ENCODE results near the gene SHLD1. TPM values are rescaled to one million over a fixed set of nuclear protein-coding genes. Genes with fewer than 3 reads are reported as not detected.
"Not testable (repeated sequence)": the region's sequence is repeated elsewhere in the genome, so short reads cannot be mapped to it uniquely, and the experiment has no call there.

The SHLD1 gene
- total RNA-seq, 1 donor from 2014 or later: 12.5 TPM

GRCh38 chr20:5788385-5788895, 38.2 kb downstream of the SHLD1 start:
- Histone ChIP-seq H3K27ac (ENCODE audit: low read depth, low read length) (no peak overlapping the region), H3K27me3 (ENCODE audit: control insufficient read depth in 3 of 3, insufficient read depth in 3 of 3, low read length in 3 of 3) (no peaks in the 10 kb centered on the region), H3K4me3 (ENCODE audit: low read length in 3 of 3) (no peak overlapping the region), H3K9me3 (ENCODE audit: control insufficient read depth in 3 of 3, low read length in 3 of 3) (no peaks in the 10 kb centered on the region), H3K36me3 (ENCODE audit: control insufficient read depth in 3 of 3, insufficient read depth in 3 of 3, low read length in 3 of 3) (no peaks in the 10 kb centered on the region), H3K9ac (ENCODE audit: low read depth in 1 of 3, low read length in 3 of 3) (peak overlapping the region in 1 of 3 donors; percentile 23), H3K4me1 (ENCODE audit: control insufficient read depth in 3 of 3, insufficient read depth in 3 of 3, low read length in 3 of 3) (peaks cover 7 to 14% (median 11%) of the 10 kb centered on the region in 3 donors)

- H3K4me3 ChIP-seq (ENCODE audit: low read length in 3 of 3): no peak overlapping the region
- no peaks in the 10 kb centered on the region for H3K27me3 ChIP-seq (ENCODE audit: control insufficient read depth in 3 of 3, insufficient read depth in 3 of 3, low read length in 3 of 3)
- H3K4me1 ChIP-seq (ENCODE audit: control insufficient read depth in 3 of 3, insufficient read depth in 3 of 3, low read length in 3 of 3): peaks cover 7 to 14% (median 11%) of the 10 kb centered on the region in 3 donors
- H3K36me3 ChIP-seq (ENCODE audit: control insufficient read depth in 3 of 3, insufficient read depth in 3 of 3, low read length in 3 of 3): no peaks in the 10 kb centered on the region
- no peaks in the 10 kb centered on the region for H3K9me3 ChIP-seq (ENCODE audit: control insufficient read depth in 3 of 3, low read length in 3 of 3)
- no peak overlapping the region for H3K9ac ChIP-seq (ENCODE audit: low read depth in 1 of 3, low read length in 3 of 3)
- H3K27ac ChIP-seq (ENCODE audit: low read depth, low read length): no peak overlapping the region
These were observed 39.6 kb downstream of the SHLD1 start for GRCh38 chr20:5789827-5790226.

DNA sequence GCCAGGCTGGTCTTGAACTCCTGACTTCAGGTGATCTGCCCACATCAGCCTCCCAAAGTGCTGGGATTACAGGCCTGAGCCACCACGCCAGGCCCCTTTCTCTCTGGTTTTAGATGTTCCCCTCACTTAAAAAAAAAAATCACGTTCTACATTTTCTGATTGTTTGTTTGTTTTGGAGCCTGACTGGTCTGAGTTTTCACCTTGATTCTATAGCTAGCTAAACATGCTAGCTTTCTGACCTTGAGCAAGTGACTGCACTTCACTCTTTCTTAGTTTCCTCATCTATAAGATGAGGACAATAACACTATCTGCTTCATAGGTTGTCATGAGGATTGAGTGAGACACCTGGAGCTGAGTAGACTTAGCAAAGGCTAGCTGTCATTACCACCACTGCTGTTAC, 43.7 kb downstream of the SHLD1 start:
- no peaks in the 10 kb centered on the region for H3K36me3 ChIP-seq (ENCODE audit: control insufficient read depth in 3 of 3, insufficient read depth in 3 of 3, low read length in 3 of 3)
- H3K4me3 ChIP-seq (ENCODE audit: low read length in 3 of 3): no peak overlapping the region
- no peaks in the 10 kb centered on the region for H3K9me3 ChIP-seq (ENCODE audit: control insufficient read depth in 3 of 3, low read length in 3 of 3)

GRCh38 chr20:5796331-5797040, 46.3 kb downstream of the SHLD1 start:
- Histone ChIP-seq H3K4me3 (ENCODE audit: low read length in 3 of 3) (no peak overlapping the region), H3K27ac (ENCODE audit: low read depth, low read length) (no peak overlapping the region), H3K36me3 (ENCODE audit: control insufficient read depth in 3 of 3, insufficient read depth in 3 of 3, low read length in 3 of 3) (no peaks in the 10 kb centered on the region), H3K9ac (ENCODE audit: low read depth in 1 of 3, low read length in 3 of 3) (no peak overlapping the region), H3K27me3 (ENCODE audit: control insufficient read depth in 3 of 3, insufficient read depth in 3 of 3, low read length in 3 of 3) (no peaks in the 10 kb centered on the region), H3K9me3 (ENCODE audit: control insufficient read depth in 3 of 3, low read length in 3 of 3) (no peaks in the 10 kb centered on the region), H3K4me1 (ENCODE audit: control insufficient read depth in 3 of 3, insufficient read depth in 3 of 3, low read length in 3 of 3) (no peaks in the 10 kb centered on the region)

More for the DNA sequence above, 43.7 kb downstream of the SHLD1 start:
- H3K27me3 ChIP-seq (ENCODE audit: control insufficient read depth in 3 of 3, insufficient read depth in 3 of 3, low read length in 3 of 3): no peaks in the 10 kb centered on the region
- H3K4me1 ChIP-seq (ENCODE audit: control insufficient read depth in 3 of 3, insufficient read depth in 3 of 3, low read length in 3 of 3): no peaks in the 10 kb centered on the region
- H3K27ac ChIP-seq (ENCODE audit: low read depth, low read length): no peak overlapping the region
- H3K9ac ChIP-seq (ENCODE audit: low read depth in 1 of 3, low read length in 3 of 3): no peak overlapping the region

DNA sequence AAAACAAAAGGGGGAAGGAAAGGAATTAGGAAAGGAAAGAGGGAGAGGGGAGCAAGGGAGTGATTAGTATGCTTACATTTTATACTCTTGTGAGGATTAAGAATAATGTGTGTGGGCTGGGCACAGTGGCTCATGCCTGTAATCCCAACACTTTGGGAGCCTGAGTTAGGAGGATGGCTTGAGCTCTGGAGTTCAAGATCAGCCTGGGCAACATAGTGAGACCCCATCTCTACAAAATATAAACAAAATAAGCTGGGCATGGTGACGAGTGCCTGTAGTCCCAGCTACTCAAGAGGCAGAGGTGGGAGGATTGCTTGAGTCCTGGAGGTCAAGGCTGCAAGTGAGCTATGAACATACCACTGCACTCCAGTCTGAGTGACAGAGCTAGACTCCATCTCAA, 47.0 kb downstream of the SHLD1 start:
- no peaks in the 10 kb centered on the region for H3K36me3 ChIP-seq (ENCODE audit: control insufficient read depth in 3 of 3, insufficient read depth in 3 of 3, low read length in 3 of 3)
- H3K9ac ChIP-seq (ENCODE audit: low read depth in 1 of 3, low read length in 3 of 3): no peak overlapping the region
- H3K9me3 ChIP-seq (ENCODE audit: control insufficient read depth in 3 of 3, low read length in 3 of 3): no peaks in the 10 kb centered on the region
- H3K27ac ChIP-seq (ENCODE audit: low read depth, low read length): no peak overlapping the region
- no peak overlapping the region for H3K4me3 ChIP-seq (ENCODE audit: low read length in 3 of 3)
- no peaks in the 10 kb centered on the region for H3K27me3 ChIP-seq (ENCODE audit: control insufficient read depth in 3 of 3, insufficient read depth in 3 of 3, low read length in 3 of 3)
- H3K4me1 ChIP-seq (ENCODE audit: control insufficient read depth in 3 of 3, insufficient read depth in 3 of 3, low read length in 3 of 3): no peaks in the 10 kb centered on the region

DNA sequence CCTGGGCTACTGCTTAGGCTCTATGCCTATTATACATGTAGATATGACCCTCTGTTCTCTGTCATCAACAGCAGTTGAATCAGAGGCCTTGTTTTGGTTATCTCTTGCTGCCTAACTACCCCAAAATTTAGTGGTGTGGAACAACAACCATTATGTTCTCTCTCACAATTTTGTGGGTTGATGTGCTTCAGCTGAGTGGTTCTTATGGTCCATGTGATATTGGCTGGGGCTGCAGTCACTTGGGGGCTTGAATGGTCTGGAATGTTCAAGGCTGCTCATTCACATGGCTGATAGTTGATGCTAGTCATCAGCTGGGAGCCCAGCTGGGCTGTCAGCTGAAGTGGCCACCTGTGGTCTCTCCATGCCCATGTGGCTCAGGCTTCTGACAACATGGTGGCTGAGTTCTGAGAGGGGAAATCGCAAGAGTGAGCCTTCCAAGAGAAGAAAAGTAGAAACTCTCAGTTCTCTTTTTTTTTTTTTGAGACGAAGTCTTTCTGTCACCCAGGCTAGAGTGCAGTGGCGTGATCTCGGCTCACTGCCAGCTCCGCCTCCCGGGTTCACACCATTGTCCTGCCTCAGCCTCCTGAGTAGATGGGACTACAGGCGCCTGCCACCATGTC, 47.8 kb downstream of the SHLD1 start:
- Histone ChIP-seq H3K4me1 (ENCODE audit: control insufficient read depth in 3 of 3, insufficient read depth in 3 of 3, low read length in 3 of 3) (no peaks in the 10 kb centered on the region), H3K9me3 (ENCODE audit: control insufficient read depth in 3 of 3, low read length in 3 of 3) (no peaks in the 10 kb centered on the region), H3K27ac (ENCODE audit: low read depth, low read length) (no peak overlapping the region), H3K4me3 (ENCODE audit: low read length in 3 of 3) (no peak overlapping the region), H3K27me3 (ENCODE audit: control insufficient read depth in 3 of 3, insufficient read depth in 3 of 3, low read length in 3 of 3) (no peaks in the 10 kb centered on the region), H3K9ac (ENCODE audit: low read depth in 1 of 3, low read length in 3 of 3) (no peak overlapping the region), H3K36me3 (ENCODE audit: control insufficient read depth in 3 of 3, insufficient read depth in 3 of 3, low read length in 3 of 3) (no peaks in the 10 kb centered on the region)

DNA sequence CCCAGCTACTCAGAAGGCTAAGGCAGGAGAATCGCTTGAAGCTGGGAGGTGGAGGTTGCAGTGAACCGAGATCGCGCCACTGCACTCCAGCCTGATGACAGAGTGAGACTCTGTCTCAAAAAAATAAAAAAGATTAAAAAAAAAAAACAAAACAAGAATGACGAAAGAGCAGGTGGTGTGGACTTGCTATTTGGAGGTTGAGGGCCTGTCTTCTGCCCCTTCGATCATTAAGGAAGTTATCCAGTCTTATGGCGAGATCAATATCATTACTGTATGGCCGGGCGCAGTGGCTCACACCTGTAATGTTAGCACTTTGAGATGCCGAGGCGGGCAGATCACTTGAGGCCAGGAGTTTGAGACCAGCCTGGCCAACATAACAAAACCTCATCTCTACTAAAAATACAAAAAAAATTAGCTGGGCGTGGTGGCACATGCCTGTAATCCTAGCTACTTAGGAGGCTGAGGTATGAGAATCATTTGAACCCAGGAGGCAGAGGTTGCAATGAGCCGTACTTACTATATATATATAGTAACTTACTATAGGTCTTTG, 53.6 kb downstream of the SHLD1 start:
- not testable (repeated sequence) for H3K4me3 ChIP-seq (ENCODE audit: low read length in 3 of 3); H3K27ac ChIP-seq (ENCODE audit: low read depth, low read length); H3K36me3 ChIP-seq (ENCODE audit: control insufficient read depth in 3 of 3, insufficient read depth in 3 of 3, low read length in 3 of 3); H3K4me1 ChIP-seq (ENCODE audit: control insufficient read depth in 3 of 3, insufficient read depth in 3 of 3, low read length in 3 of 3); H3K27me3 ChIP-seq (ENCODE audit: control insufficient read depth in 3 of 3, insufficient read depth in 3 of 3, low read length in 3 of 3); H3K9me3 ChIP-seq (ENCODE audit: control insufficient read depth in 3 of 3, low read length in 3 of 3); H3K9ac ChIP-seq (ENCODE audit: low read depth in 1 of 3, low read length in 3 of 3)

DNA sequence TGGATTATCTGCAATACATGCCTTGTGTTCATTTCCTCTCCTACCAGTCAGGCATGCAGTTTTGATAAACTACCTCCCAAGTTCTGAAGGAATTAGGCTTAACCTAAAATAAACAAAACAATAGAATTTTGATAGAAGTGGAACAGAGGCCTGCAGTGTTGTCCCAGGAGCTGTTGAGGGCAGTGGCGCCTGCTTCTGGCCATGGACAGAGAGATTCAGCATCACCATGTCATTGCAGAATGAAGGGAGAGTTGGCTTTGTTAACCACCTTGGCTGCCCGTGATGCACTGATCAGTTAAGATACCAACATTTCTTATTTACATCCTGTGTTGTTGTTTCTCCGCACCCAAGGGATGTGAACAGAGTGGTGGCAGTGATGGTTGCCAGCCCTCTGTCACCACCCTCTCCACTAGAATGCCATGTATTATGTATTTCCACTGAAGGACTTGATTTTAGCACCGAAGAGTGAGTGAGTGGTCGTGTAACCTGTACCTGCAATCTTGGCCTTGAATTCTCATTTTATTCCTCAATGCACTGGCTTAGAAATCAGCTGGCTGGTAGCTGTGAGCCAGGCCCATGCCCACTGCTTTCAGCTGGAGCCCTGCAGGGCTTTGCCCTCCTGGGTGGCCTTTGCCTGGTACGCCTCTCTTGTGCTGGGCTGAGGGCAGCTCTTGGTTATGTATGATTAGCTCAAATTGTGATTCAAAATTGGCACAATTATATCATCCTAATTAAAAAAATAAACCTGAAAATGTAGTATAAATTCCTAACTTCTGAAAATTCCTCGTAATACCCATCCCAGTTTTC, 56.5 kb downstream of the SHLD1 start:
- H3K4me3 ChIP-seq (ENCODE audit: low read length in 3 of 3): no peak overlapping the region
- H3K9me3 ChIP-seq (ENCODE audit: control insufficient read depth in 3 of 3, low read length in 3 of 3): no peaks in the 10 kb centered on the region
- no peaks in the 10 kb centered on the region for H3K27me3 ChIP-seq (ENCODE audit: control insufficient read depth in 3 of 3, insufficient read depth in 3 of 3, low read length in 3 of 3)
- H3K9ac ChIP-seq (ENCODE audit: low read depth in 1 of 3, low read length in 3 of 3): no peak overlapping the region
- no peak overlapping the region for H3K27ac ChIP-seq (ENCODE audit: low read depth, low read length)
- H3K36me3 ChIP-seq (ENCODE audit: control insufficient read depth in 3 of 3, insufficient read depth in 3 of 3, low read length in 3 of 3): peaks cover 0 to 2% (median 0%) of the 10 kb centered on the region in 3 donors
- peaks cover 4 to 7% (median 6%) of the 10 kb centered on the region in 3 donors for H3K4me1 ChIP-seq (ENCODE audit: control insufficient read depth in 3 of 3, insufficient read depth in 3 of 3, low read length in 3 of 3)

GRCh38 chr20:5807431-5807830, 57.2 kb downstream of the SHLD1 start:
- H3K4me3 ChIP-seq (ENCODE audit: low read length in 3 of 3): no peak overlapping the region
- no peaks in the 10 kb centered on the region for H3K27me3 ChIP-seq (ENCODE audit: control insufficient read depth in 3 of 3, insufficient read depth in 3 of 3, low read length in 3 of 3)
- H3K27ac ChIP-seq (ENCODE audit: low read depth, low read length): no peak overlapping the region
- no peaks in the 10 kb centered on the region for H3K9me3 ChIP-seq (ENCODE audit: control insufficient read depth in 3 of 3, low read length in 3 of 3)
- no peak overlapping the region for H3K9ac ChIP-seq (ENCODE audit: low read depth in 1 of 3, low read length in 3 of 3)
- H3K4me1 ChIP-seq (ENCODE audit: control insufficient read depth in 3 of 3, insufficient read depth in 3 of 3, low read length in 3 of 3): peaks cover 4 to 7% (median 6%) of the 10 kb centered on the region in 3 donors
- H3K36me3 ChIP-seq (ENCODE audit: control insufficient read depth in 3 of 3, insufficient read depth in 3 of 3, low read length in 3 of 3): peaks cover 0 to 2% (median 0%) of the 10 kb centered on the region in 3 donors

Measured in skeletal muscle tissue (tissue), 4 donors.